ENCODE results near the gene BRD8.

DNA sequence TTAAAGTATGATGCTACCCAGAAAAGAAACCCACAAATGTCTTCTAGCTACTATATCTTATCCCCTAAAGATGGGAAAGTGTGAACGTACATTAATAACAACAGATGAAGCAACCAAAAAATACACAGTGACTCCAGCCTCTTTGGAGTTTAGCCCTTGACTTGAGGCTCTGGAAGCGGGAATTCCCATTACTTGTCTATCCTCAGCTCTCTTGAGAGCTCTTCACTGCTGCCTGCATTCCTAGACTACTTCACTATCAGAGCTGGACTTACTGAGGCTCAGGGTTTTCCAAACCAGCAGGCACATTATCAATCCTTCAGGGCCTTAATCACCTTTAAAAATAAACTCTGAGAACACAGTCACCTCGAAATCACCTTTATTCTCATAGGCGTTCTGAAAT lies 38.2 kb downstream of the BRD8 start:
- no peak for TF ChIP-seq POLR2AphosphoS5 (IDR thresholded peaks at IDR 0.05; ENCODE audit: borderline replicate concordance, low read depth, low read length)
- TF ChIP-seq EZH2 (IDR thresholded peaks at IDR 0.05): no peak
- TF ChIP-seq FOXP2 (optimal IDR thresholded peaks at IDR 0.05; ENCODE audit: control extremely low read depth, extremely low read length, insufficient read depth): no peak
